Activated naive CD4-positive, alpha-beta T cell treated with anti-CD3 and anti-CD28 coated beads for 36 hours (primary cell): Measurements from ENCODE around the gene SLC25A13. TPM values are rescaled to one million over a fixed set of nuclear protein-coding genes. Genes with fewer than 3 reads are reported as not detected.
A peak's percentile ranks its signal among the peaks of the same experiment; 100 is the strongest.
"Not testable (repeated sequence)": the region's sequence is repeated elsewhere in the genome, so short reads cannot be mapped to it uniquely, and the experiment has no call there.

Experiments used
- CTCF ChIA-PET: fragments of 350-600 bp; sonication (Branson Sonifier 250); formaldehyde crosslinking; loops from one replicate; lab custom pipeline; 2021; ENCODE audit warnings: antibody characterized with exemption; lab: Charles Lee
- DNase-seq: peaks from one replicate; pipeline ENCODE4 v3.0.0-alpha.2; 2020
- H3K27ac Mint-ChIP-seq: one replicate; pipeline ENCODE4 v1.8.0; 2021; ENCODE audit warnings: mild to moderate bottlenecking, mixed read lengths
- H3K27me3 Mint-ChIP-seq: one replicate; pipeline ENCODE4 v1.8.0; 2021; ENCODE audit warnings: low read depth, mixed read lengths
- H3K36me3 Mint-ChIP-seq: one replicate; pipeline ENCODE4 v1.8.0; 2021; ENCODE audit warnings: low read depth, mixed read lengths
- H3K4me1 Mint-ChIP-seq: one replicate; pipeline ENCODE4 v1.8.0; 2021; ENCODE audit warnings: low read depth, mixed read lengths
- H3K4me3 Mint-ChIP-seq: one replicate; pipeline ENCODE4 v1.8.0; 2021; ENCODE audit warnings: mild to moderate bottlenecking, moderate library complexity, mixed read lengths
- H3K9me3 Mint-ChIP-seq: one replicate; pipeline ENCODE4 v1.8.0; 2021; ENCODE audit warnings: mixed read lengths
- intact Hi-C: fragments of 100-400 bp; cut with micrococcal nuclease; formaldehyde crosslinking; loops from one replicate; pipeline ENCODE4 v1.15.1; 2023
- total RNA-seq, 2 experiments: library from RNA; stranded (reverse); gene quantifications; one replicate each; pipeline ENCODE4 v1.2.3, GENCODE V29; 2021

The SLC25A13 gene
- 1 to 10 TPM; 4.0 to 5.7 TPM for total RNA-seq

DNA sequence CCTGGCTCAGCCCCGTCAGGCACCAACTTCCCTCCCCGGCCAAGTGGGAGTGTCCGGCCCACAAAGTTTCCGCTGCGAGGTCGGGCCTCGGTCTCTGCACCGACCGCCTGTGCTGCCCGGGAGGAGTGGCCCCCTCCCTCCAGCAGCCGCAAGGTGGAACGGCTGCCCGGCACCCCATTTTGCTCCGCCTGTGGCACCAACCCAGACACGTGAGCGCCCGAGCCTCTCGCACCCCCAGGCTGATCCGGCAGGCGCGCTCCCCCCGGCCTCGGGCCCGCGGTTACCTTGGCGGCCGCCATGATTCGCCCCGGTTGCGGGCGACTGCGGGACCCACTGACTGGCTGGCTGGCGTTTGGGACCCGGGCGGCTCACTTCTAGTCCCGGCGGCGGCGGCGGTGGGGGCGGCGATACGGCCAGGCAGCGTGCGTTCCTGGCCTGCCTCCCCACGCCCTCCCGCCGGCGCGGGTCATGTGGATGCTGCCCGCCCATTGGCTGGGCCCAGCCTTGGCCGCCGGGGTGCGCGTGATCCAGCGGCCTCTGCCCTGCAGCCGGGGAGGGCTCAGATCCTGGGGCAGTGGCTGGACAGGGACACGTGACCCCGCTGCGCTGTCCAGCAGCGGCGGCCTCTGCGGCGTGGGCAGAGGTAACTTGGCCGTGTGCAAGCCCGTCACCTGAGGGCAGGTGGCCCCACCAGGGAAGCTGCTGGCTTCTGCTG lies at the start of gene SLC25A13:
Gene SLC25A13, minus strand, starts transcription at position 441 of the 715 bp plus-strand sequence. Its CDS starts 142 bp downstream, at position 299.
- Mint-ChIP-seq H3K9me3 (no peaks in the 10 kb centered on the region), H3K36me3 (peaks cover 1% of the 10 kb centered on the region), H3K27me3 (peaks cover 6% of the 10 kb centered on the region), H3K4me1 (peaks cover 34% of the 10 kb centered on the region), H3K4me3 (peak within 1 kb of the TSS; percentile 83), H3K27ac (peak within 1 kb of the TSS; percentile 89)
- CTCF ChIA-PET: no interaction called here
- peak; percentile 53 for DNase-seq
- intact Hi-C loops: loop anchor here (1.0 to 5.0 kb wide), 5 partner anchors 37 to 1811 kb away; partner anchors contain the start of genes SDHAF3 and SEM1

DNA sequence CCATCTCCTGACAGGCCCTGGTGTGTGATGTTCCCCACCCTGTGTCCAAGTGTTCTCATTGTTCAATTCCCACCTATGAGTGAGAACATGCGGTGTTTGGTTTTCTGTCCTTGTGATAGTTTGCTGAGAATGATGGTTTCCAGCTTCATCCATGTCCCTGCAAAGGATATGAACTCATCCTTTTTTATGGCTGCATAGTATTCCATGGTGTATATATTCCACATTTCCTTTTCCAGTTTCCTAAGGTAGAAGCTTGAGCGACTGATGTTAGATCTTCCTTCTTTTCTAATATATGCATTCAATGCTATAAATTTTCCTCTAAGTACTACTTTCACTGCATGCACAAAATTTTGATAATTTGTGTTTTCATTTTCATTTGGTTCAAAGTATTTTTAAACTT lies 44.0 kb upstream of the SLC25A13 start:
- CTCF ChIA-PET: interaction anchor here (0.6 kb wide), 1 partner anchor 17 kb away, joined by 5 read pairs; no protein-coding TSS in a partner anchor
- H3K27me3 Mint-ChIP-seq: peaks cover 21% of the 10 kb centered on the region
- intact Hi-C loops, H3K36me3 Mint-ChIP-seq, H3K9me3 Mint-ChIP-seq, DNase-seq, H3K4me3 Mint-ChIP-seq, H3K4me1 Mint-ChIP-seq, H3K27ac Mint-ChIP-seq: not testable (repeated sequence)

DNA sequence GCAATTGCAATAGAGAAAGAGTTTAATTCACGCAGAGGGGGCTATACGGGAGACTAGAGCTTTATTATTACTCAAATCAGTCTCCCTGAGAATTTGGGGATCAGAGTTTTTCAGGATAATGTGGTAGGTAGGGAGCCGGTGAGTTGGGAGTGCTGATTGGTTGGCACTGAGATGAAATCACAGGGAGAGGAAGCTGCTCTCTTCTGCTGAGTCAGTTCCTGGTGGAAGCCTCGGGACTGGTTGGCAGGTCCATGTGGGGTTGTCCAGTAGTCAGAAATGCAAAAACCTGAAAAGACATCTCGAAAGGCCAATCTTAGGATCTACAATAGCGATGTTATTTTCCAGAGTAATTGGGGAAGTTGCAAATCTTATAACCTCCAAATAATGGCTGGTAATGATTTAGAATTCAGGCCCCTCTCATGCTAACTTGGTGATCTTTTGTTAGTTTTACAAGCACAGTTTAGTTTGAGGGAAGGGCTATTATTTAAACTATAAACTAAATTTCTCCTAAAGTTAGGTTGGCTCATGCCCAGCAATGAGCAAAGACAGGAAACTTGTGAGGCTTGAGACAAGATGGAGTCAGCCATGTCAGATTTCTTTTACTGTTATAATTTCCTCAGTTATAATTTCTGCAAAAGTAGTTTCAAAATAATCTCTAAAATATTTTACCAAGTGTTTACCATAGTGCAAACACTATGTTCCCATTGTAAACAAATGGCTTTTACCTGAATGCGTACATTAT lies 39.4 kb upstream of the SLC25A13 start:
- Mint-ChIP-seq H3K27ac (no peak overlapping the region), H3K4me3 (no peak overlapping the region), H3K9me3 (peaks cover 4% of the 10 kb centered on the region), H3K27me3 (peaks cover 3% of the 10 kb centered on the region), H3K4me1 (no peaks in the 10 kb centered on the region), H3K36me3 (no peaks in the 10 kb centered on the region)
- intact Hi-C loops: no loop called here
- DNase-seq: no peak
- CTCF ChIA-PET: no interaction called here

- Mint-ChIP-seq H3K27me3 (peaks cover 3% of the 10 kb centered on the region), H3K4me3 (no peak overlapping the region), H3K9me3 (no peaks in the 10 kb centered on the region), H3K36me3 (no peaks in the 10 kb centered on the region), H3K4me1 (no peaks in the 10 kb centered on the region), H3K27ac (no peak overlapping the region)
- DNase-seq: no peak
- intact Hi-C loops: no loop called here
- CTCF ChIA-PET: no interaction called here
These were observed 38.0 kb upstream of the SLC25A13 start for GRCh38 chr7:96359876-96360275.

DNA sequence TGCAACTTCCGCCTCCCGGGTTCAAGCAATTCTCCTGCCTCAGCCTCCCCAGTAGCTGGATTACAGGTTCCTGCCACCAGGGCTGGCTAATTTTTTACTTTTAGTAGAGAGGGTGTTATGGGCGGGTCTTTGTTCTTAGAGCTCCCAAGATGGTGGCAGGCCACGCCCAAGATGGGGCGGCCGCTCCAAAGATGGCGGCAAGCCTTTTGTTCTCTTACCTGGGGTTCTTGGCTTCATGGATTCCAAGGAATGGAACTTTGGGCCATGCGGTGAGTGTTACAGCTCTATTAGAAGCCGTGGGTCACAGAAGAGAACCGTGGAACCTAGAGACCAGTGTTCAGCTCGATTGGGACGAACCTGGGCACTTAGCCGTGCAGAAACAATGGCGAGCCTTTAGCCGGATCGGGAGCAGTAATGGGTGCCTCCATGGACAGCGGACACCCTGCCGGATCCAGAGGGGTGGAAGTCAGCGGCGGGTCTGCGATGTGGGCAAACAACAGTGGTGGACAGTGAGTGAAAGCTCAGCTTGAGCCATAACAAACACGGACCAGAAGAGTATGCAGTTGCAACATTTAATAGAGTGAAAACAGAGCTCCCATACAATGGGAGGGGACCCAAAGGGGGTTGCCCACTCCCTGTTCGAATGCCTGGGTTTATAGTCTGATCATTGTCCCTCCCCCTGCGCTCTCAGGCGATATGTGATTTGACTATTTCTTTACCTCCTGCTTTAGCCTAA lies 36.5 kb upstream of the SLC25A13 start:
- H3K4me3 Mint-ChIP-seq, CTCF ChIA-PET, H3K4me1 Mint-ChIP-seq, H3K27ac Mint-ChIP-seq, intact Hi-C loops, H3K36me3 Mint-ChIP-seq, H3K9me3 Mint-ChIP-seq, H3K27me3 Mint-ChIP-seq, DNase-seq: not testable (repeated sequence)

GRCh38 chr7:96355990-96356506 lies 34.1 kb upstream of the SLC25A13 start:
- no peak overlapping the region for H3K4me3 Mint-ChIP-seq
- DNase-seq: no peak
- no peaks in the 10 kb centered on the region for H3K36me3 Mint-ChIP-seq
- no peaks in the 10 kb centered on the region for H3K4me1 Mint-ChIP-seq
- peaks cover 3% of the 10 kb centered on the region for H3K27me3 Mint-ChIP-seq
- no peak overlapping the region for H3K27ac Mint-ChIP-seq
- intact Hi-C loops: no loop called here
- CTCF ChIA-PET: interaction anchor here (0.6 to 0.7 kb wide), 2 partner anchors 18 to 612 kb away, joined by 3 read pairs; no protein-coding TSS in a partner anchor
- H3K9me3 Mint-ChIP-seq: no peaks in the 10 kb centered on the region

DNA sequence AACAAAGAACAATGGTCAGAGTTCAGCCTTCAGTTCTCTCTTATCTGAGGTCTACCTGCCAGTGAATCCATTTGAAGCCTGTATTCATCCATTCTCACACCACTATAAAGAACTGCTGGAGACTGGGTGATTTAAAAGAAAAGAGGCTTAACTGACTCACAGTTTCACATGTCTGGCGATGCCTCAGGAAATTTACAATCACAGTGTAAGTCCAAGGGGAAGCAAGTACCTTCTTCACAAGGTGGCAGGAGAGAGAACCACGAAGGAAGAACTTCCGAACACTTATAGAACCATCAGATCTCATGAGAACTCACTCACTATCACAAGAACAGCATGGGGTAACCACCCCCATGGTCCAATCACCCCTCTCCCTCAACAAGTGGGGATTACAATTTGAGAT lies 33.0 kb upstream of the SLC25A13 start:
- Mint-ChIP-seq H3K9me3 (no peaks in the 10 kb centered on the region), H3K4me1 (no peaks in the 10 kb centered on the region), H3K36me3 (no peaks in the 10 kb centered on the region), H3K27ac (no peak overlapping the region), H3K4me3 (no peak overlapping the region), H3K27me3 (peaks cover 3% of the 10 kb centered on the region)
- intact Hi-C loops: no loop called here
- CTCF ChIA-PET: no interaction called here
- DNase-seq: no peak

GRCh38 chr7:96349572-96349971 lies 27.7 kb upstream of the SLC25A13 start:
- Mint-ChIP-seq H3K4me1 (no peaks in the 10 kb centered on the region), H3K27ac (no peak overlapping the region), H3K4me3 (no peak overlapping the region), H3K27me3 (peaks cover 10% of the 10 kb centered on the region), H3K36me3 (no peaks in the 10 kb centered on the region), H3K9me3 (no peaks in the 10 kb centered on the region)
- DNase-seq: no peak
- intact Hi-C loops: no loop called here
- CTCF ChIA-PET: no interaction called here

DNA sequence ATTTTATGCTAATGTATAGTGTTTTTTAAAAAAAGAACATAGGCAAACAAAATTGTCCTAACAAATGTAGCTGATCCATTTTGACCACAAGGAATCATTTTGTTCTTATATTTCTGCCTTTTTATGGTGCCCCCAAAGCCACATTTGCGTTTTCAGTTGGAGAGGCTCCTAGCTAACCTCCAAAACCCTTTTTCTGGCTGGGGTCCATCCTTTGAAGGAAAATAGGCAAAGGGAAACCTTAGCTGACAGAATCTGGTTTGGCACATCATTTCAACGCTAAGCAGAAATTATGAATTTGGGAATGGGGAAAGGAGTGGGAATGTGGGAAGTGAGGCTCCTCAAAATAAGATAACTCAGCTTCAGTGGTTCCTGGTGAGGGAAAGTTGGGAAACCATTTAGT lies 25.6 kb upstream of the SLC25A13 start:
- H3K4me1 Mint-ChIP-seq: no peaks in the 10 kb centered on the region
- H3K27me3 Mint-ChIP-seq: peaks cover 18% of the 10 kb centered on the region
- CTCF ChIA-PET: no interaction called here
- H3K9me3 Mint-ChIP-seq: no peaks in the 10 kb centered on the region
- H3K4me3 Mint-ChIP-seq: no peak overlapping the region
- H3K36me3 Mint-ChIP-seq: no peaks in the 10 kb centered on the region
- no peak overlapping the region for H3K27ac Mint-ChIP-seq
- DNase-seq: no peak
- intact Hi-C loops: no loop called here

DNA sequence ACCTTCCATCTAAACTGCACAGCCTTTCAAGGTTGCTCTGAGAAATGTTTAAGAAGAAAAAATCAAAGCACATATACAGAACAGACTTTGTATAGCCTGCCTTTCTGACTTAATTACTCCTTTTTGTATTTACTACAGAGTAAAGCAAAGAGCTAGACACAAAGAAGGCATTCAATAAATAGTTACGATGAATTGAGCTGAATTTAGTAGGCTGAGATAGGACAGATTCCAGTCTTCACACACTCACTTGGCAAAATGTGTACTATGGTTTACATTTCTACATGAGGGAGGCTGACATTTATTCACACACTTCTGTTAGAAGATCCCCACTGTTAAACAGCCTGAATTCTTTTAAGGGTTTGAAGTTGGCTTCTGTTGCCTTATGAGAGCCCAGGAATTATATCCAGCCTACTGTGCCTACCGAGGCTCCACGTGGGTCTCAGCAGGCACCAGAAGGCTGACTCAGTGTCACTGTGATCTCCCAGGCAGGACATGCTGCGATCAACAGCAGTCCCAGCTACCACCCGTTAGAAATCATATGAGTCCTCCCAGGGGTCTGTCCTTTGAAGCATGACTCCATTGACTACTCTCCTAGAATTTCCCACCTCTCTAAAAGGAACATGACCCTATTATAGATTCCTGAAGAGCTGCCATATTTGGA lies 24.5 kb upstream of the SLC25A13 start:
- CTCF ChIA-PET: no interaction called here
- no peak overlapping the region for H3K27ac Mint-ChIP-seq
- no peak overlapping the region for H3K4me3 Mint-ChIP-seq
- peaks cover 17% of the 10 kb centered on the region for H3K27me3 Mint-ChIP-seq
- DNase-seq: no peak
- no peaks in the 10 kb centered on the region for H3K4me1 Mint-ChIP-seq
- H3K36me3 Mint-ChIP-seq: no peaks in the 10 kb centered on the region
- H3K9me3 Mint-ChIP-seq: no peaks in the 10 kb centered on the region
- intact Hi-C loops: no loop called here

DNA sequence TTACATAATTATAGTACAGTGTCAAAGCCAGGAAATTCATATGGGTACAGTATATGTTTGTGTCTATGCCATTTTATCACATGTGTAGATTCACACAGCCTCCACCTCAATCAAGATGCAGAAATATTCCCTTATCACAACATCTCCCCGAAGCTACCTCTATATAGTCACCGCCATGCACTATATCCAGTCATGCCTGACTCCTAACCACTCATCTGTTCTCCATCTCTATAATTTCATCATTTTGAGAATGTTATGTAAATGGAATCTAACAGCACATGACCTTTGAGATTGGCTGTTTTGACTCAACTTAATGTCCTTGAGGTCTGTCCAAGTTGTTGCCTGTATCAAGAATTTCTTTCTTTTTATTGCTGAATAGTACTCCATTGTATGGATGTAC lies 22.3 kb upstream of the SLC25A13 start:
- Mint-ChIP-seq H3K36me3 (no peaks in the 10 kb centered on the region), H3K27ac (no peak overlapping the region), H3K4me1 (no peaks in the 10 kb centered on the region), H3K4me3 (no peak overlapping the region), H3K27me3 (peaks cover 29% of the 10 kb centered on the region), H3K9me3 (no peaks in the 10 kb centered on the region)
- intact Hi-C loops: no loop called here
- no peak for DNase-seq
- CTCF ChIA-PET: interaction anchor here (0.6 kb wide), 1 partner anchor 147 kb away, joined by 3 read pairs; no protein-coding TSS in a partner anchor

DNA sequence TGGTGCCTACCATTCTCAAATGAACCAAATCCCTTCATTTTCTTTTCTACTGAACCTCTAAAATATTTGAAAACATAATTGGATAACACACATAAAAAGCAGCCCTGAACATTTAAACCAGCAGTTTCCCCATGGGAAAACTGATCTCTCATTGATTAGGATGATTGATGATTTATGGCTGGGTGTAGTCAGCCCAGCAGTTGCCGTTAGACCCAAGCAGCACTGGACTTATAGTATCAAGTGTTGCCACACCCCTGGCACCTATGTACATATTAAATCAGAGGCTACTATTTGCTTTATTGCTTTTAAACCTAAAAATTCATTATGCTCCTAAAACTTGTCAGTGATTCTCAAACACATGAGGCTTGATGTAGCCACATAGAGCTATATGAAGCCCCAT lies 20.2 kb upstream of the SLC25A13 start:
- H3K9me3 Mint-ChIP-seq: no peaks in the 10 kb centered on the region
- no peak overlapping the region for H3K4me3 Mint-ChIP-seq
- H3K36me3 Mint-ChIP-seq: no peaks in the 10 kb centered on the region
- no peak overlapping the region for H3K27ac Mint-ChIP-seq
- H3K27me3 Mint-ChIP-seq: peaks cover 26% of the 10 kb centered on the region
- CTCF ChIA-PET: interaction anchor here (1.3 kb wide), 1 partner anchor 16 kb away, joined by 3 read pairs; no protein-coding TSS in a partner anchor
- intact Hi-C loops: no loop called here
- DNase-seq: no peak
- no peaks in the 10 kb centered on the region for H3K4me1 Mint-ChIP-seq
